ENCODE data around the gene PITPNC1. TPM values are rescaled to one million over a fixed set of nuclear protein-coding genes. Genes with fewer than 3 reads are reported as not detected.

The PITPNC1 gene
- total RNA-seq, 1 experiment from 2014 or later, result 37.5 TPM

DNA sequence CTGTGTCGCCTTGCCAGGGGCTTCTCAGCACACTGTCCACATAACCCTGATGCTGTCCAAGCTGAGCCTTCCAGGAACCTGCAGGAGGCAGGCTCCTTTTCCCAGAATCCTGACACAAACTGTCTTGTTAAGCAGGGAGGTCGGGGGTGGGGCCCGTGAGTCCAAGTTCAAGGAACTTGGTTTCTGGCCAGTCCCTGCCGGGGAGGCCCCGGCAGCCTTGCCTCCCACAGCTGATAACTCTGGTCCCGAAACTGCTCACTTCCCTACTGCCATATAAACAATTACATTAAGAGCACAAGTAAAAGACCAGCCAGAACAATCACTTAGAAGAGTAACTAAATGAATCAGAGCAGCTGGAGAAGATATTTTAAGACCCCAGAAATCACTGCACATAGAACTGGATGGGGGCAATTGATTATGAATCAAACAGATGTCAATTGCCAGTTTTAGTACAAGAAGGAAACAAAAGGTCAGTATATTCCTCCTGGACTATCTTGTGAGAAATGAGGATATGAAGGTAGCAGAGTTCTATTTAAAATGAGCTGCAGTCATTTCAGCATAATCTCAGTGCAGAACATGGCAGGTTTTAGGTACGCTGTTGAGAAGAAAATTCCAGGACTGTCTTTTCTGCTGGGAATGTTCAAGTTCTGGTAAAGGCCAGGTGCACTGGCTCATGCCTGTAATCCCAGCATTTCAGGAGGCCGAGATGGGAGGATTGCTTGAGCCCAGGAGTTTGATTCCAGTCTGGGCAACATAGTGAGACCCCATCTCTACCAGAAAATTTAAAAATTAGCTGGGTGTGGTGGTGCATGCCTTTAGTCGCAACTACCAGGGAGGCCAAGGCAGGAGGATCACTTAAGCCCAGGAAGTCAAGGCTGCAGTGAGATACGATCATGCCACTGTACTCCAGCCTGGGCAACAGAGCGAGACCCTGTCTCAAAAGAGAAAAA, 169.8 kb downstream of the PITPNC1 start:
- H3K23ac ChIP-seq (ENCODE audit: insufficient read length, low read depth, low read length), result no peak overlapping the region
- Mint-ChIP-seq H3K4me3 (no peak overlapping the region), H3K27ac (no peak overlapping the region; a peak in 1 of 7 replicates), H3K9me3 (no peaks in the 10 kb centered on the region), H3K27me3 (ENCODE audit: low read depth) (no peaks in the 10 kb centered on the region), H3K4me1 (peaks cover 17 to 18% of the 10 kb centered on the region in 2 experiments), H3K36me3 (ENCODE audit: insufficient read depth in 1 of 3, low read depth in 3 of 3) (peaks cover 0 to 3% (median 0%) of the 10 kb centered on the region in 3 experiments; a peak in 2 of 7 replicates)
- H4K91ac ChIP-seq (ENCODE audit: insufficient read length, low read depth, low read length), result no peak overlapping the region
- H3K4me1 ChIP-seq (ENCODE audit: insufficient read depth, low read length), result peaks cover 2% of the 10 kb centered on the region; the same call in 1 of the 2 replicates
- H3K56ac ChIP-seq (ENCODE audit: insufficient read length, low read depth, low read length), result no peak overlapping the region
- no peak overlapping the region for H2AFZ ChIP-seq (ENCODE audit: low read length)
- no peaks in the 10 kb centered on the region for H3K79me2 ChIP-seq (ENCODE audit: insufficient read depth, low read length)
- no peak overlapping the region for H2BK5ac ChIP-seq (ENCODE audit: insufficient read length, low read length)
- no peak overlapping the region for H3K4ac ChIP-seq (ENCODE audit: low read depth, low read length)
- no peaks in the 10 kb centered on the region for H3K79me1 ChIP-seq (ENCODE audit: insufficient read depth, low read depth, low read length, poor library complexity, severe bottlenecking)
- WGBS (ENCODE audit: extremely low coverage, insufficient read length, low lambda C conversion rate), result no CpG with 5 or more reads among the region's 11 CpGs
- no peaks in the 10 kb centered on the region for H3K27me3 ChIP-seq (ENCODE audit: insufficient read depth, low read length)
- no peak overlapping the region for H3K4me2 ChIP-seq (ENCODE audit: insufficient read depth, insufficient read length, low read length)
- no peak overlapping the region for H2BK20ac ChIP-seq (ENCODE audit: low read depth, low read length, poor library complexity, severe bottlenecking)
- no peak overlapping the region for H3T11ph ChIP-seq (ENCODE audit: low read length)
- no peaks in the 10 kb centered on the region for H3K9me3 ChIP-seq (ENCODE audit: control insufficient read depth, low read depth, low read length)
- no peaks in the 10 kb centered on the region for H4K20me1 ChIP-seq (ENCODE audit: control insufficient read depth, insufficient read depth, insufficient read length)
- DNase-seq, result peak; percentile 47
- no peak overlapping the region for H4K5ac ChIP-seq (ENCODE audit: insufficient read length, low read depth, low read length)
- no peak overlapping the region for H4K8ac ChIP-seq (replicated peaks; ENCODE audit: insufficient read length, low read depth, low read length)
- no peak overlapping the region for H2BK12ac ChIP-seq (ENCODE audit: insufficient read length, low read depth, low read length)
- TF ChIP-seq, protein P1, sequence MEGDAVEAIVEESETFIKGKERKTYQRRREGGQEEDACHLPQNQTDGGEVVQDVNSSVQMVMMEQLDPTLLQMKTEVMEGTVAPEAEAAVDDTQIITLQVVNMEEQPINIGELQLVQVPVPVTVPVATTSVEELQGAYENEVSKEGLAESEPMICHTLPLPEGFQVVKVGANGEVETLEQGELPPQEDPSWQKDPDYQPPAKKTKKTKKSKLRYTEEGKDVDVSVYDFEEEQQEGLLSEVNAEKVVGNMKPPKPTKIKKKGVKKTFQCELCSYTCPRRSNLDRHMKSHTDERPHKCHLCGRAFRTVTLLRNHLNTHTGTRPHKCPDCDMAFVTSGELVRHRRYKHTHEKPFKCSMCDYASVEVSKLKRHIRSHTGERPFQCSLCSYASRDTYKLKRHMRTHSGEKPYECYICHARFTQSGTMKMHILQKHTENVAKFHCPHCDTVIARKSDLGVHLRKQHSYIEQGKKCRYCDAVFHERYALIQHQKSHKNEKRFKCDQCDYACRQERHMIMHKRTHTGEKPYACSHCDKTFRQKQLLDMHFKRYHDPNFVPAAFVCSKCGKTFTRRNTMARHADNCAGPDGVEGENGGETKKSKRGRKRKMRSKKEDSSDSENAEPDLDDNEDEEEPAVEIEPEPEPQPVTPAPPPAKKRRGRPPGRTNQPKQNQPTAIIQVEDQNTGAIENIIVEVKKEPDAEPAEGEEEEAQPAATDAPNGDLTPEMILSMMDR (conservative IDR thresholded peaks at IDR 0.05), result no peak; the same call in 2 of the 3 replicates
- no peak overlapping the region for H3K18ac ChIP-seq (ENCODE audit: insufficient read length, low read depth, low read length)
- no peak overlapping the region for H3K27ac ChIP-seq (ENCODE audit: insufficient read length, low read depth, low read length)
- no peak overlapping the region for H2AK5ac ChIP-seq (ENCODE audit: insufficient read length, low read length)
- H2BK15ac ChIP-seq (ENCODE audit: low read depth, low read length), result no peak overlapping the region
- H3K9ac ChIP-seq (ENCODE audit: extremely low read depth, insufficient read length, low read length), result no peak overlapping the region
- no peak overlapping the region for H2BK120ac ChIP-seq (ENCODE audit: low read depth, low read length, poor library complexity, severe bottlenecking)
- no peaks in the 10 kb centered on the region for H3K23me2 ChIP-seq (ENCODE audit: insufficient read length, low read depth, low read length, poor library complexity, severe bottlenecking)
- H3K14ac ChIP-seq (ENCODE audit: insufficient read depth, low read length), result no peak overlapping the region

Data from H9 (cell line).